Kidney epithelial cell (primary cell): ENCODE results near the gene LRRC1. TPM values are rescaled to one million over a fixed set of nuclear protein-coding genes. Genes with fewer than 3 reads are reported as not detected.

Experiments used
- DNase-seq: peaks from one replicate; pipeline ENCODE4 v3.0.0-alpha.2; 2010; ENCODE audit warnings: low read depth
- H3K27me3 ChIP-seq: 2 replicates; pipeline ENCODE4 v1.6.0; 2011; ENCODE audit warnings: low read length; ENCODE audit not compliant: control insufficient read depth, insufficient read depth
- H3K36me3 ChIP-seq: 2 replicates; pipeline ENCODE4 v1.5.1; 2011; ENCODE audit warnings: low read length; ENCODE audit not compliant: control insufficient read depth, insufficient read depth
- H3K4me3 ChIP-seq: 2 replicates; pipeline ENCODE4 v1.5.1; 2011; ENCODE audit warnings: low read depth, mild to moderate bottlenecking, control low read depth, low read length
- total RNA-seq: library from RNA; depleted of rRNA; stranded (reverse); fragments of >200 nt; gene quantifications from 2 replicates; pipeline ENCODE4 v1.2.3, GENCODE V29; 2015
- TF ChIP-seq, protein P1 (sequence below): IDR thresholded peaks from 2 replicates; pipeline ENCODE4 v1.5.1; 2011; ENCODE audit warnings: mild to moderate bottlenecking, moderate library complexity, low read length, control low read depth, inconsistent platforms; ENCODE audit not compliant: insufficient read depth, poor library complexity, severe bottlenecking

Gene LRRC1
- total RNA-seq, 1 donor from 2014 or later: 8.0 TPM

DNA sequence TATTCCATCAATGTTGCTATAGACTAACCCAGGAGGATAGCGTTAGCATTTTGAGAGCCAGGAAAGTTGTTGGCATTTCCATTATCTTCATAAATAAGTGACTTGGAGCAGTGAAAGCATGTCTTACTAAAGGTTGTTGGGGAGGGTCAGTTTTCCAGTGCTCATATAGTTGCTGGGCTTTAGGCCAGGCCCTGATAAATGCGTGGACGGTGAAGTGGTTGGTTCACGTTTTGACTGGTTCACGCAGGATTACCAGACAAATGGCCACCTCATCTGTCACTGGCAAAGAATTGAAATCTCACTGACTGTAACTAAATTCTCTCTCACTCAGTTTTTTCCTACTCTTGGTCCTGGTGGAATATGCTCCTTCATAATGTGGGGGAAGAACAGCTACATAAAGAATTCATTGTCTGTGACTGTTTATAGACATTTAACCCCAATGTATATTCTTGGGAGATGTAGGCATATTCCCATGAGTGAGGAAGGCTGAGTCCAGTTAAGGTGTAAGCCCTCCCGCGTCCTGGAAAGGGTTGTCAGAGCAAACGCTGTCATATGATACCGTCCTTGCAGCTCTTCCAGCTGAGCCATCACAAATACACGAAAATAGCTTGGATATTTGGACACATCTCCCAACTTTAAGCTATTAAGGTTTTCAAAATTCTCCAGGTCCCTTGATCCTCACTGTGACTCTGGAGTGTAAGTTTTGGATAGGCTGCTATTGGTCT, 27.8 kb downstream of the LRRC1 start:
- DNase-seq: no peak
- no peaks in the 10 kb centered on the region for H3K36me3 ChIP-seq
- H3K27me3 ChIP-seq: no peaks in the 10 kb centered on the region
- no peak overlapping the region for H3K4me3 ChIP-seq
- TF ChIP-seq, protein P1, sequence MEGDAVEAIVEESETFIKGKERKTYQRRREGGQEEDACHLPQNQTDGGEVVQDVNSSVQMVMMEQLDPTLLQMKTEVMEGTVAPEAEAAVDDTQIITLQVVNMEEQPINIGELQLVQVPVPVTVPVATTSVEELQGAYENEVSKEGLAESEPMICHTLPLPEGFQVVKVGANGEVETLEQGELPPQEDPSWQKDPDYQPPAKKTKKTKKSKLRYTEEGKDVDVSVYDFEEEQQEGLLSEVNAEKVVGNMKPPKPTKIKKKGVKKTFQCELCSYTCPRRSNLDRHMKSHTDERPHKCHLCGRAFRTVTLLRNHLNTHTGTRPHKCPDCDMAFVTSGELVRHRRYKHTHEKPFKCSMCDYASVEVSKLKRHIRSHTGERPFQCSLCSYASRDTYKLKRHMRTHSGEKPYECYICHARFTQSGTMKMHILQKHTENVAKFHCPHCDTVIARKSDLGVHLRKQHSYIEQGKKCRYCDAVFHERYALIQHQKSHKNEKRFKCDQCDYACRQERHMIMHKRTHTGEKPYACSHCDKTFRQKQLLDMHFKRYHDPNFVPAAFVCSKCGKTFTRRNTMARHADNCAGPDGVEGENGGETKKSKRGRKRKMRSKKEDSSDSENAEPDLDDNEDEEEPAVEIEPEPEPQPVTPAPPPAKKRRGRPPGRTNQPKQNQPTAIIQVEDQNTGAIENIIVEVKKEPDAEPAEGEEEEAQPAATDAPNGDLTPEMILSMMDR: no peak

DNA sequence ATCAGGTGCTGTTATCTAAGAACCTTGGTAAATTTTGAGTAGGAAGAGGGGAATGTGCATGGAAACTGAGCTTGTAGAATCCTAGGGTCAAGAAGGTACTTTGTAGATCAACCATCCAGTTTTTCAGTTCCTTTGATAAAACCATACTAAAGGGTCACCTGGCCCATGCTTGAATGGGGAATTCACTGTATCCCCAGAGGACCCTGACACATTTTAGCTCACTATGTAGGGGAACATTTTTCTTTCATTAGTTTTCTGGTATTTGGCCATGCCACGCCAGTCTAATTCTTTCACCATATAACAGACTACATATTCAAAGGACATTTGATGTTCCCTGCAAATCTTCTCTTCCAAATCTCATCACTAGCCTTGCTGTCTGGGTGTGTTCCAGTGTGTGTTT, 29.9 kb downstream of the LRRC1 start:
- Histone ChIP-seq H3K27me3 (no peaks in the 10 kb centered on the region), H3K36me3 (no peaks in the 10 kb centered on the region), H3K4me3 (no peak overlapping the region)
- TF ChIP-seq, protein P1: no peak
- DNase-seq: no peak

DNA sequence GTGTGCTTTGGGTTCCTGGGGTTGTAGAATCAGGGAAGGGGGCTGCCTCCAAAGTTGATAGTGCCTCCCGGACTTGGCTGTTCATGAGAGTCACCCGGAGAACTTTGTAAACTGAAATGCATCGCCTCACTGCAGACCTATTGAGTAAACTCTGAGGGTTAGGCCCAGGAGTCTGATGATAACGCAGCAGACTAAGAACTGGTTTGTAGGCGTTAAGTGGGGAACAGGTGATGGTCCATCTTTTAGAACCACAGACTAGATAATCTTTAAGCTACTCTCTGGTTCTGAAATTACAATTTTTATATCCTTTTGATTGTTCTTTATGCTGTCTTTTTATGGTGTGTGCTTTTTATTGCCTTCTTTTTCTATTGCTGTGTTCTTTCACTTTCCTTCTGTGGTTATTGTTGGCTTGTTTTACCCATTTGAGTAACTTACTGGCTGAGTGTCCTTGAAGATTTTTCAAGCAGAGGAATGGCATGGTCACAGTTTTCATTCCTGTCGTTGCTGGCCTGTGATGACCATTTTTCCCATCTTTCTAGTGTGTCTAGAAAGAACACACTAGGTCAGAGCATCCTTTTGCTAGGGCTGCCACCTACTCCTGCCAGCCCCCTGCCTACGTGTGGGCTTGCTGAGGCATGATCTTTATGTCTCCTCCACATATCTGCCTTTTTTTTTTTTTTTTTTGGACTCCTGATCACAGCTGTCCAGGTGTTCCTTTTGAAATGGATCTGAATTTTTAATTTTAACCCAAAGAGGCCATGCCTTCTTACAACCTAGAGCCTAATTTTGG, 30.9 kb downstream of the LRRC1 start:
- Histone ChIP-seq H3K4me3 (no peak overlapping the region), H3K36me3 (no peaks in the 10 kb centered on the region), H3K27me3 (no peaks in the 10 kb centered on the region)
- TF ChIP-seq, protein P1: no peak
- no peak for DNase-seq

DNA sequence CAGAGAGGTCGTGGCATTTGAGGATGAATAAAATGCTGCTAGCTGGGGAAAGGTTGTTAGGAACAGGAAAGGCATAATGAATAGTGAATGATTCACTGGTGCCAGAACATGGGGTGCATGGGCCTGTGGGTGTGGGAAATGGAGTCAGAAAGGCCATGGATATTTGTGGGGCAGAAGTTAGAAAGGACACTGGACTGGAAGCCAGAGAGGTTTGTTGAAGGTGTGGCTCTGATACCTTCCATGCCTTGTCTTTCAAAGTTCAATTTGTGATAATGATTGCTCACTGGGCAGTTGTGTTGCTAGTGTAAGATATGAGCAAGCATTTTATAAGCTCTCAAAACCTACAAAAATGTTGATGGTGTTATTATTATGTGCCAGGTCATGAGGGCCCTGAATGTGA, 32.7 kb downstream of the LRRC1 start:
- TF ChIP-seq, protein P1: no peak

DNA sequence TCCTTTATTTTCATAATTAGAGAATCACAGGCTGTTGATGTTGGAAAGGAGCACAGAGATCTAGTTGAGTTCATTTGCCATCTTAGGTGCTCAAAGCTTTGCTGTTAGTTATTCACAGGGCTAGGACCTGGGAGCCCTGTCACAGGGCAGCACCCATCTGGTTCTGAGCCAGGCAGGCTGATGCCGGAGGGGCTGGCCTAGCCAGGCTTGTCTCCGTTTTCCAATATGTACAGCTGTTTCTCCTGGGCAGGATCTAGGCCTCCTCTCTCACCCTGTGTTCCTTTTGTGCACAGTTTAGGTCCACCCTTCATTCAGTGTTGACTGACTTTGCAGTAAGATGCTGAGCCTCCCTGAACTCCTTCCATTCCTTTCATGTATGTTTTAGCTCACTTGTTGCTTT, 33.4 kb downstream of the LRRC1 start:
- Histone ChIP-seq H3K36me3 (no peaks in the 10 kb centered on the region), H3K27me3 (no peaks in the 10 kb centered on the region), H3K4me3 (no peak overlapping the region)
- TF ChIP-seq, protein P1: no peak
- no peak for DNase-seq

More for the DNA sequence above, 32.7 kb downstream of the LRRC1 start:
- no peaks in the 10 kb centered on the region for H3K27me3 ChIP-seq
- H3K4me3 ChIP-seq: no peak overlapping the region
- no peaks in the 10 kb centered on the region for H3K36me3 ChIP-seq
- DNase-seq: no peak
